OCI-LY3 (cell line): Measurements from ENCODE around the gene OR56B4.

ENCODE experiments used
- H2AFZ ChIP-seq: fragments of 200-600, 300-600 bp; shearing (Covaris generic); 2 replicates; pipeline ENCODE4 v1.6.0; 2014; ENCODE audit warnings: antibody characterized with exemption, low read depth, low read length
- H3K27ac ChIP-seq: fragments of 200-600, 300-600 bp; sonication (generic); 2 replicates; pipeline ENCODE4 v1.5.1; 2014; ENCODE audit warnings: mild to moderate bottlenecking, low read length, moderate library complexity, mixed read lengths
- H3K27me3 ChIP-seq: fragments of 200-600, 300-600 bp; sonication (generic); 2 replicates; pipeline ENCODE4 v1.6.1; 2014; ENCODE audit warnings: low read depth, low read length, mixed read lengths
- H3K36me3 ChIP-seq: fragments of 200-600, 300-600 bp; sonication (generic); replicated peaks from 2 replicates; pipeline ENCODE3; 2014; ENCODE audit warnings: low read depth, low read length, mixed read lengths
- H3K4me1 ChIP-seq: fragments of 300-600, 200-600 bp; sonication (generic); 2 replicates; pipeline ENCODE4 v1.6.1; 2014; ENCODE audit warnings: low read length, mixed read lengths
- H3K4me2 ChIP-seq: fragments of 200-600, 300-600 bp; sonication (generic); 2 replicates; pipeline ENCODE4 v1.6.1; 2014; ENCODE audit warnings: low read length, mixed read lengths
- H3K4me3 ChIP-seq: fragments of 300-600, 200-600 bp; sonication (generic); 2 replicates; pipeline ENCODE4 v1.5.1; 2014; ENCODE audit warnings: antibody characterized with exemption, mild to moderate bottlenecking, low read length, moderate library complexity
- H3K79me2 ChIP-seq: fragments of 300-600, 200-600 bp; shearing (Covaris generic); 2 replicates; pipeline ENCODE4 v1.6.1; 2014; ENCODE audit warnings: mild to moderate bottlenecking, low read length, mixed read lengths
- H3K9ac ChIP-seq: fragments of 300-600, 200-600 bp; shearing (Covaris generic); 2 replicates; pipeline ENCODE4 v1.6.0; 2014; ENCODE audit warnings: mild to moderate bottlenecking, low read length, moderate library complexity
- H3K9me3 ChIP-seq: fragments of 200-600, 300-600 bp; shearing (Covaris generic); 2 replicates; pipeline ENCODE4 v1.6.1; 2014; ENCODE audit warnings: low read length, mixed read lengths; ENCODE audit not compliant: insufficient read depth
- H4K20me1 ChIP-seq: fragments of 200-600, 300-600 bp; sonication (generic); 2 replicates; pipeline ENCODE4 v1.6.1; 2016; ENCODE audit warnings: low read length, mixed read lengths; ENCODE audit not compliant: insufficient read depth
- CTCF ChIP-seq: fragments of 200-600, 300-600 bp; sonication (generic); IDR thresholded peaks from 2 replicates; pipeline ENCODE4 v1.5.1; 2014; ENCODE audit warnings: antibody characterized with exemption, low read length, low read depth
- EZH2phosphoT487 ChIP-seq: fragments of 200-600 bp; shearing (Covaris generic); IDR thresholded peaks from 2 replicates; pipeline ENCODE4 v1.6.1; 2018; ENCODE audit warnings: antibody characterized with exemption, mixed run types, low read depth

Gene OR56B4

GRCh38 chr11:6077723-6078122, 29.8 kb upstream of the OR56B4 start:
- no peaks in the 10 kb centered on the region for H4K20me1 ChIP-seq

GRCh38 chr11:6079463-6079862, 28.0 kb upstream of the OR56B4 start:
- H3K36me3 ChIP-seq, result no peaks in the 10 kb centered on the region
- H3K4me2 ChIP-seq, result no peak overlapping the region
- no peak overlapping the region for H2AFZ ChIP-seq
- no peak overlapping the region for H3K27ac ChIP-seq
- no peak overlapping the region for H3K9ac ChIP-seq
- no peaks in the 10 kb centered on the region for H3K79me2 ChIP-seq
- TF ChIP-seq CTCF, result no peak
- no peaks in the 10 kb centered on the region for H3K4me1 ChIP-seq
- 0 out of 2 replicates have a peak, but pooled peaks cover 6% of the 10 kb centered on the region for H3K27me3 ChIP-seq
- no peak overlapping the region for H3K4me3 ChIP-seq
- no peaks in the 10 kb centered on the region for H4K20me1 ChIP-seq
- H3K9me3 ChIP-seq, result no peaks in the 10 kb centered on the region

More at GRCh38 chr11:6077723-6078122, 29.8 kb upstream of the OR56B4 start:
- Histone ChIP-seq H3K36me3 (no peaks in the 10 kb centered on the region), H3K27me3 (0 out of 2 replicates have a peak, but pooled peaks cover 6% of the 10 kb centered on the region), H3K9me3 (no peaks in the 10 kb centered on the region), H3K27ac (no peak overlapping the region), H3K9ac (no peak overlapping the region), H3K79me2 (no peaks in the 10 kb centered on the region), H2AFZ (no peak overlapping the region), H3K4me1 (no peaks in the 10 kb centered on the region), H3K4me3 (no peak overlapping the region), H3K4me2 (no peak overlapping the region)
- TF ChIP-seq CTCF, result no peak

GRCh38 chr11:6083129-6083528, 24.4 kb upstream of the OR56B4 start:
- 0 out of 2 replicates have a peak, but pooled peaks cover 6% of the 10 kb centered on the region for H3K27me3 ChIP-seq
- TF ChIP-seq EZH2phosphoT487, result no peak
- no peak for TF ChIP-seq CTCF

GRCh38 chr11:6084587-6084986, 22.9 kb upstream of the OR56B4 start:
- no peaks in the 10 kb centered on the region for H4K20me1 ChIP-seq
- H3K4me3 ChIP-seq, result no peak overlapping the region
- H3K9ac ChIP-seq, result no peak overlapping the region
- no peak overlapping the region for H2AFZ ChIP-seq
- no peaks in the 10 kb centered on the region for H3K27me3 ChIP-seq
- H3K27ac ChIP-seq, result no peak overlapping the region
- H3K79me2 ChIP-seq, result no peaks in the 10 kb centered on the region
- H3K4me2 ChIP-seq, result no peak overlapping the region
- H3K9me3 ChIP-seq, result no peaks in the 10 kb centered on the region
- H3K4me1 ChIP-seq, result no peaks in the 10 kb centered on the region
- no peak for TF ChIP-seq EZH2phosphoT487
- no peak for TF ChIP-seq CTCF
- no peaks in the 10 kb centered on the region for H3K36me3 ChIP-seq

More at GRCh38 chr11:6083129-6083528, 24.4 kb upstream of the OR56B4 start:
- Histone ChIP-seq H3K9me3 (no peaks in the 10 kb centered on the region), H2AFZ (no peak overlapping the region), H3K79me2 (no peaks in the 10 kb centered on the region), H3K9ac (no peak overlapping the region), H3K36me3 (no peaks in the 10 kb centered on the region), H3K4me3 (no peak overlapping the region), H3K27ac (no peak overlapping the region), H3K4me2 (no peak overlapping the region), H4K20me1 (no peaks in the 10 kb centered on the region), H3K4me1 (no peaks in the 10 kb centered on the region)
